NCI-H446 (cell line): Measurements from ENCODE around the gene AOAH.
A peak's percentile ranks its signal among the peaks of the same experiment; 100 is the strongest.
"Not testable (repeated sequence)": the region's sequence is repeated elsewhere in the genome, so short reads cannot be mapped to it uniquely, and the experiment has no call there.

Source experiments
- DNase-seq, 2 experiments: peaks; one replicate each; lab custom pipeline; 2025; lab: John Stamatoyannopoulos, UW

The AOAH gene

DNA sequence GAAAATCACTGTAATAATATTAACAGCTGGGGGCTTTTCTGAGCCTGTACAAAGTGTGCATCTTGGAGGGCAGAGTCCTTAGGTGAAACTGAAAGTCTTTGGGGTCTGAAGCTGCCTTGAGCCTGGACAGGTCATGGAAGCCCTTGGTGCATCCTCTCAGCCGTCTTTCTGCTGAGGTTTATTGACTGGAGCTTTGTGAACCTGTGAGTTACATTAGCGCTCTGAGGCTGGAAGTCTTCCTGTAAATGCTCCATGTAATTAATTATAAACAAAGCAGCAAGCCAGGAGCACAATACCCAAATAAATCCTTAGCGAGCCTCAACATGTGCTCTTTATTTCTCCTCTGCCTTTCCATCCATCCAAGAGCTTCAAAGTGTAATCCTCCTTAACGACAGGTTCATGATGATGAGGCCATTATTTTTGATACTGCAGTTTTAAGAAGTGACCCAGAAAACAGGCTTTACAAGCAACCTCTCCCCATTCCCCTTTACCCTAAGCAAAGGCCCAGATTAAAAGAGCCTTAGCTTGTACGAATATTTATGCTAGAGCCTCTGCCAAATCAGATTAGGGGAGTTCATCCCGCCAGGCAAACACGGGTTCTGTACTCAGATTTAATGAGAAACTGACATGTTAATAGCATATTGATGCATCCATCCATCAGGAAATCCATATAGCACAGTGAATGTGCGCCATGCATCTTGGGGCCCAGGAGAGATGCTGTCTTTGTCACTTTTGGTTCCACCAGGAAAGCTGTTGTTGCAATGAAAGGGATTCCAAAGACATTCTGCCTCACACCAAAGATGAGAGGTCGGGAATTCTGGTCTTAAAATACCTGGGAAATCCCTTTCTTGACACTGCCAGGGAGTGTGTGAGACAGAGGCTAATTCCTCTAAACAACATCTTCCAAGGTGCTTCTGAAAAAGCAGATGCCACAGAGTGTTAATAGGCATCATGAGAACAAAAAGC lies 216.5 kb downstream of the AOAH start:
- no peak for DNase-seq

DNA sequence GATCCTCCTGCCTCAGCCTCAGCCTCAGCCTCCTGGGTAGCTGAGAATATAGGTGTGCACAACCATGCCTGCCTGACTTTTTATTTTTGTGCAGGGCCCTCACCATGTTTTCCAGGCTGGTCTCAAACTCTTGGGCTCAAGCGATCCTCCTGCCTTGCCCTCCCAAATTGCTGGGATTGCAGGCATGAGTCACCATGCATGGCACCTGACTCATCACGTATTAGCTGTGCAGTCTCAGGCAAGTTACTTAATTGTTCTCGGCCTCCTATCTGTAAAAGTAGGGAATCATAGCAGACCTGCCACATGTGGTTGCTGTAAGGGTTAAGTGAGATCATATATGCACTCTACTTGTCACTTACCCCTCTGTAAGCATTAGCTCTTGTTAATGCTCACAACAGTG lies 217.5 kb downstream of the AOAH start:
- DNase-seq: no peak

DNA sequence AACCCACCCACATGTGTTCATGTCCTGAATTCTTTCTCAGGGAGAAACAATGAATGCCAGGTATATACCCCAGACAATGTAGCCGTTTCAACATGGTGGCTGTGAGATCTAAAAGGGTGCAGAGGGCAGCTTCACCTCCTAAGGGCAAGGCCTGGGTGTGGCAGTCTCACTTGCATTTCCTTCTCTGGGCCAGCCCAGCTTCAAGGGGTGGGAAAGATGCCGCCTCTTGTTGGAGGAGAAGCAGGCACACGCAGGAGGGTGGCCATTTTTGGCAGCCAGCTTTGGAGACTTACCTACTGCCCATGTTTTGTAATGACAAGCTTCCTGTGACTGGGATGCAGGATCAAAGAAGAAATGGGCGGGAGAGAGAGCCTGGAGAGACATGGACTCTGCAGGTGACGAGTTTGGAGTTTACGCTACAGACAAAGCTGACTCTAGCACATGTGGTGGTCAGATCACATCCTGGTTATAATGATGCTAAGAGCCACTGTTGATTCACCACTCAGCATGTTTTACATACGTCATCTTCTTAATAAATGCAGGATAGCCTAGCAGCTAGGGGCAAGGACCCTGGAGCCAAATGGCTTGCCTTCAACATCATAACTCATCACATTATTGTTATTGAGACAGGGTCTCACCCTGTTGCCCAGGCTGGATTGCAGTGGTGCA lies 218.0 kb downstream of the AOAH start:
- no peak for DNase-seq

DNA sequence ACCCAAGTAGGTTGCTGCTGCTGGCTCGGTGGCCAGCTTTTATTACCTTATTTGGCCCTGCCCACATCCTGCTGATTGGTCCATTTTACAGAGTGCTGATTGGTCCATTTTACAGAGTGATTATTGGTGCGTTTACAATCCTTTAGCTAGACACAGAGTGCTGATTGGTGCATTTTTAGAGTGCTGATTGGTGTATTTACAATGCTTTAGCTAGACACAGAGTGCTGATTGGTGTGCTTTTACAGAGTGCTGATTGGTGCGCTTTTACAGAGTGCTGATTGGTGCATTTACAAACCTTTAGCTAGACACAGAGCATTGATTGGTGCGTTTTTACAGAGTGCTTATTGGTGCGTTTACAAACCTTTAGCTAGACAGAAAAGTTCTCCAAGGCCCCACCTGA lies 219.7 kb downstream of the AOAH start:
- not testable (repeated sequence) for DNase-seq

DNA sequence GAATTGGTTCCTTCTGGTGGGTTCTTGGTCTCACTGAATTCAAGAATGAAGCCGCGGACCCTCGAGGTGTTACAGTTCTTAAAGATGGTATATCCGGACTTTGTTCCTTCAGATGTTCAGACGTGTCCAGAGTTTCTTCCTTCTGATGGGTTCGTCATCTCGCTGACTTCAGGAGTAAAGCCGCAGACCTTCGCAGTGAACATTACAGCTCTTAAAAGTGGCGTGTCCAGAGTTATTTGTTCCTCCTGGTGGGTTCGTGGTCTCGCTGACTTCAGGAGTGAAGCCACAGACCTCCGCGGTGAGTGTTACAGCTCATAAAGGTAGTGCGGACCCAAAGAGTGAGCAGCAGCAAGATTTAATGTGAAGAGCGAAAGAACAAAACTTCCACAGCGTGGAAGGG lies 220.1 kb downstream of the AOAH start:
- DNase-seq: not testable (repeated sequence)

DNA sequence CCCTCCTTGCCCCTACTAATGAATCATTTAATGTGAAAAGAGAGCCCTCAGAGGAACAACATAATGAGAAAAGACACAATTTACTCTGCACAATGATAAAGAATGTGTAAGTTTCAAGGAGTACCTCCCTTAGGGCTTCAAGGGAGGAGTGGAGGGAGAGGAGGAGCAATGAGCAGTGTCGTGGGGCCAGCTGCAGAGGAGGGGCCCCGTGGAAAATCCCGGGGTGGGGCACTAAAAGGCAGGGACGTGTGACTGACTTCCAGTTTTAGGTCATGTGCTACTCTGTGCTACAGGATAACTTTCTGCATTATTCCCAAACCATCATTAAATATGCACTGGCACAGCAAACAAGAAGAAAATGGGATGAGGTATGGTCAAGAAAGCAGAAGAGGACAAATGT lies 226.5 kb downstream of the AOAH start:
- DNase-seq: no peak

DNA sequence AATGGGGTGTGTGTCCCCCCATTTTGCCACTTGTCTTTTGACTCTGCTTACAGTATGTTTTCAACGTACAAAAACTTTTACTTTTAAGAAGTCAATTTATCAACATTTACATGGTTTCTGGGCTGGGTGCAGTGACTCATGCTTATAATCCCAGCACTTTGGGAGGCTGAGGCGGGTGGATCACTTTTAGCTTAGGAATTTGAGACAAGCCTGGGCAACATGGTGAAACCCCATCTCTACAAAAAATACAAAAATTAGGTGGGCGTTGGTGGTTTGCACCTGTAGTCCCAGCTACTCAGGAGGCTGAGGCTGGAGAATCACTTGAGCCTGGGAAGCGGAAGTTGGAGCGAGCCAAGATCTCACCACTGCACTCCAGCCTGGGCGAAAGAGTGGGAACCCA lies 227.1 kb downstream of the AOAH start:
- DNase-seq: not testable (repeated sequence)

DNA sequence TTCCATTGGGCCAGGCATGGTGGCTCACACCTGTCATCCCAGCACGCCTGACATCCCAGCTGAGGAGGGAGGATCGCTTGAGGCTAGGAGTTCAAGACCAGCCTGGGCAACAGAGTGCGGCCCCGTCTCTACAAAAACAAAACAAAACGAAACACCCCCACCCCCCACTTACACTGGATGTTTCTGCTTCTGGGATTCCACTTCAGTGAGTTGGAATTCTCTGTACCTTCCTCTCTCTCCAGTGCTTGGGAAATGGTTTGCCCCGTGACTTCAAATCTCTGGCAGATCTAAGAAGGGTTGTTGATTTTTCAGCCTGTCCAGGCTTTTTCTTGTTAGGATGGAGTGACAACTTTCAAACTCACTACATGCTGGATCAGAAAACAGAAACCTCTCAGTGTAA lies 227.7 kb downstream of the AOAH start:
- no peak for DNase-seq

DNA sequence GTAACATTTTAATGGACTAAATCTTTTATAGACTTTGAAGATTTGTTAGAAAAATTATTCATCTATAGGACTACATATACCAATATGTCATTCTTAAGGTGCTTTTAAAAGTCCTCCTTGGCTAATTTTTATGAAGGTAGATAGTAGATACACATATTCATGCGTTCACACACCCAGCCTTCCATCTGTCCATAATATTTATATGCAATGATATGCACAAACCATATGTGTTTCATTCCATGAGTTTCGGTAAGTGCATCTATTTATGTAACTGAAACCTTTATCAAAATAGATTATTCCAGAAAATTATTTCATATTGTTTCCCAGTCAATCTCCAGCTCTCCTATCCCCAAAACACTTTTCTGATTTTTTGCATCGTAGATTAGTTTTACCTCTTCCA lies 233.0 kb downstream of the AOAH start:
- no peak for DNase-seq

DNA sequence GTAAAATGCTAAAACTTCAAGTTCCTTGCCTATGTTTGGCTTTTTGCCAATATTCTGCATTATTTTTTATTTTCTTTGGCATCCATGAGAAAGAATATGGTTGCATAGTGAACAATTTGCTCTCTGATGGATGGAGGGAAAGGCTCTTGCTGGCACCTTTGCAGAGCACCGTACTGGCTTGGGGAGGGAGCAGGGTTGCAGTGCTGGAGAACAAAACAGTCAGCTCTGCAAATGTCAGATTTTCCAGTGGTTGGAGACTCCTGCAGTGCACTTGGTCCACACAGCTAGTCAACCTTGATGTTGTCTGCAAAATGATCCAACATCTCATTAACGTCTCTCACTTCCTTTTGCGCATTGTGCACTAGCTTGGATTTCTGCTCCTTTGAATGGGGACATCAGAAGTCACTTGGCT lies 233.9 kb downstream of the AOAH start:
- DNase-seq: peak; percentile 63 to 92

DNA sequence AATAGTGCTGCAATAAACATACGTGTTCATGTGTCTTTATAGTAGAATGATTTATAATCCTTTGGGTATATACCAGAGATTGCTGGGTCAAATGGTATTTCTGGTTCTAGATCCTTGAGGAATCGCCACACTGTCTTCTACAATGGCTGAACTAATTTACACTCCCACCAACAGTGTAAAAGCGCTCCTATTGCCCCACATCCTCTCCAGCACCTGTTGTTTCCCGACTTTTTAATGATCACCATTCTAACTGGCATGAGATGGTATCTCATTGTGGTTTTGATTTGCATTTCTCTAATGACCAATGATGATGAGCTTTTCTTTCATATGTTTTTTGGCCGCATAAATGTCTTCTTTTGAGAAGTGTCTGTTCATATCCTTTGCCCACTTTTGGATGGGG lies 235.6 kb downstream of the AOAH start:
- DNase-seq: not testable (repeated sequence)

DNA sequence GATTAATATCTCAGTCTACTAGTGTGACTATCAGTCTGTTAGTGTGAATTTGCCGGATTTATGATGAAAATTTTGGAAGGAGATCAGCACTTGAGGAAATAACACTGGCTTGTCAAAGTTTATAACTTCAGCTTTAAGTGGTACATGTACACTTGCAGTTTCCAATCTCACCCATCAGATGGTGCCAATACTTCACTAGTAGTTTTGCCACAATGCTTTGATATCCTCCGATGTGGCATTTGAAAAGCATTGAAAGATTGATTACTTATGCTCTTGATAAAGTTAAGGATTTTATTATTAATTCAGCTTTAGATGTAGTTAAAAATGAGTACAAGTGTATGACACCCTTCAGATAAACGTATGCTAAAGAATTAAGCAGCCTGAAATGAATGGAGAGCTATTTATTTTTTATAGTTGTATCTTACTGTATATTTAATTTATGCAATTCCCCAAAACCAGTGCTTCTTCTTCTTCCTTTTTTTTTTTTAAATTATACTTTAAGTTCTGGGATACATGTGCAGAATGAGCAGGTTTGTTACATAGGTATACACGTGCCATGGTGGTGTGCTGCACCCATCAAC lies 236.4 kb downstream of the AOAH start:
- peak; percentile 78 to 82 for DNase-seq

DNA sequence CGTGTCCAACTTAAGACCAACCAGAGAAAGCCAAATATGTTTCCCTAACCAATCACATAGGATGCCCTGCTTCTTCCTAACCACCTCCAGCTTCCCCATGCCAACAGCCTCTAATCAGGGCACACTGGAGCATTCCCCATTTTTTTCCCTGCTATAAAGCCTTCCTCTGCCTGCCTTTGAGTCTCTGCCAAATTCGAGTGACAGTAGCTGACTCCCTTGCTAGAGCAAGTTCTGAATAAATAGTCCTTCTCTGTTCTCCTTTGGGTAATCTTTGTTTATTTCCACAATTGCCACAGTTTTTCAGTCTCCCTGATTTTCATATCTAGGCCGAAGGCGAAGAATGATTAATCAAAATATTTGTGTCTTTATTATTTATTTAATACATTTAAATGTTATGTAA lies 238.0 kb downstream of the AOAH start:
- DNase-seq: peak in 1 of 2 experiments; percentile 10

DNA sequence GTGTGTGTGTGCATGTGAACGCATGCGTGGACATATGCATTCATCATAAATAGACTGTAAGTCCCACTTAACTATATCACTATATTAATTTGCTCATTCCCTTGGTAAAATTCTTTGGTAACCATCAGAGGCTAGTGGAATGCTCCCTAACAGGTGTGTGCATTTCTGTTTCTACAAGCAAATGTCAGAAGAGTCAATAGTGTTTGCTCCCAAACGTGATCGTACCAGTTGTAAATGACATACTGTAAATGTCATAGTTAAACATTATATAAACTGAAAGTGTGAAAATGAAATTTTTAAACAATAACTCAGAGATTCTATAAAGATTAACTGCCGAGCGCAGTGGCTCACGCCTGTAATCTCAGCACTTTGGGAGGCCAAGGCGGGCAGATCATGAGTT lies 240.0 kb downstream of the AOAH start:
- DNase-seq: no peak

DNA sequence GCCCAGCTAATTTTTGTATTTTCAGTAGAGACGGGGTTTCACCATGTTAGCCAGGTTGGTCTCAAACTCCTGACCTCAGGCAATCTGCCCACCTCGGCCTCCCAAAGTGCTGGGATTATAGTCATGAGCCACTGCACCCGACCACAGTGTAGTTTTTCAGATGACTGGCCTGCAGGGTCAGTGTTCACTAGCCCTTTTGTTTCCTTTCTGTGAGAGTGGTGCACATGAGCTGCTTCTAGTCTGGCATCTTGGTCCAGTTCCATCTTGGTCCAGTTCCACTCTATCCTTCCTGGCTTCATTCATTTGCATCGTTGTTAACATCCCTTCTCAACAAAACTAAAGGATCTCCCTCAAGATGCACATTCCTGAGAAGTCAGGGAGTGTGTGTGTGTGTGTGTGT lies 240.4 kb downstream of the AOAH start:
- not testable (repeated sequence) for DNase-seq

DNA sequence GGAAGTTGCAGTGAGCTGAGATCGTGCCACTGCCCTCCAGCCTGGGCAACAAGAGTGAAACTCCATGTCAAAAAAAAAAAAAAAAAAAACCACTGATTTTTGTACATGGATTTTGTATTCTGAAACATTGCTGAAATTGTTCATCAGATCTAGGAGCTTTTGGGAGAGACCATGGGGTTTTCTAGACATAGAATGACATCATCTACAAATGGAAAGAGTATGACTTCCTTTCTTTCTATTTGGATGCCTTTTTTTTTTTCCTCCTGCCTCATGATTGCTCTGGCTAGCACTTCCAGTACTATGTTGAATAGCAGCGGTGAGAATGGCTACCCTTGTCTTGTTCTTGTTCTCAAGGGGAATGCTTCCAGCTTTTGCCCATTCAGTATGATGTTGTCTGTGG lies 245.5 kb downstream of the AOAH start:
- no peak for DNase-seq

DNA sequence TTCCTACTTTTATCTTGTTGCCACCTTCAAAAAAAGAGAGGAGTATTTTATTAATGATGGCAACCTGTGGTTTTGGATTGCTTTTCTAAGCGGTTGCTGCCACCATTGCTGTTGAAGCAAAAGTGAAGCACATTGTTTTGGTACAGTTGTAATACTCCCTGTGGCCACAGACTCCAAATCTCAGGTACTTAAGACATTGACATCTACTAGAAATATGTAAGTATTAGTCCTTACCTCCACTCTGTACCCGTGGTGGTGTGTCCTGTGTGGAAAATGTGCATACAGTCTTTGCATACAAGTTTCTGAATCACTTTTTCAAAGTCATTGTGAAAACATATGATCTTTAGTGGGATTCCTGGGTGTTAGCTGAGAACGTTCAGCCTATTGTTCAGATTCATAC lies 248.9 kb downstream of the AOAH start:
- DNase-seq: no peak

DNA sequence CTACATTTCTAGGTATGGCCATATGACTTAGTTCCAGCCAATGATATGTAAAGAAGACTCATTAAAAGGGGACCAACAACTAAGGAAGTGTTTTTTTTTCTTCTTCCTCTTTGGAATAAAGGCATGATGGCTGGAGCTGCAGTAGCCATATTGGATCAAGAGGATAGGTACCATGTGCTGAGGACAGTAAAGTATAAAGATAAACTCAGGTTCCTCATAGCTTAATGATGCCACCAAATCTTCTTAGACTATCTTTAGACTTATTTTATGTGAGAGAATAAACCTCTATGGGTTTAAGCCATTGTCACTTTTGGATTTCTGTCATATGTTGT lies 249.3 kb downstream of the AOAH start:
- no peak for DNase-seq

DNA sequence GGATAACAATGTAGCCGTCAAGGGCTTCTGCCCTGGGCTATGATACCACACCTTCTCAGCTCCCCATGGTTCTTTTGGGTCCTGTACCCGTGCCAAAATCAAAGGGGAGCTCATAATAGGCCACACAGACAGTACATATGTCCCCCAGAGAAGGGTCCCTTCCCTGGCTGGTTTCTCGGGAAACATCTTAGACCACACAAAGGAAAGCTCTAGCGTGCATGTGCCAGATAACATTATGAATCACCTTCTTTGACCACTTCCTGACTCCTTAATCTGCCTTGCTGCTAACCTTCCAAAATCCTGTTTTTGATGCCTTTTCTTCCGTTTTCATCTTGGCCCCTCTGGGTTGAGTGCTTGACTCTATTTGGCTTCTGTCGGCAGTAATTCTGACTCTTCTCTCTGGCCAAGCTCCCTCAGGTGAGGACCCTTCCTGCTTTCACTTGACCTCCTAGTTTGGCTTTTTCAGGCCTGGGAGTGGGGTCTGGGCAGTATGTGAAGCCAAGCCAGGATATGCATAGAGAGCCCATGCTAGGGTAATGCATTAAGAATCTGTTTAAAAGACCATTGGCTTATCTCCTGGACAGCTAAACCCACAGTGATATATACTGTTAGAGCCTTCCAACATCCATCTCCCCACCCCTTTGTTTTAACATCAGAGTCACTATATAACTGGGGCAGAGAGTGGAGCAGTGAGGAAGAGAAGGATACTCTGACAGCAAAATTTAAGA lies 249.8 kb downstream of the AOAH start:
- no peak for DNase-seq

DNA sequence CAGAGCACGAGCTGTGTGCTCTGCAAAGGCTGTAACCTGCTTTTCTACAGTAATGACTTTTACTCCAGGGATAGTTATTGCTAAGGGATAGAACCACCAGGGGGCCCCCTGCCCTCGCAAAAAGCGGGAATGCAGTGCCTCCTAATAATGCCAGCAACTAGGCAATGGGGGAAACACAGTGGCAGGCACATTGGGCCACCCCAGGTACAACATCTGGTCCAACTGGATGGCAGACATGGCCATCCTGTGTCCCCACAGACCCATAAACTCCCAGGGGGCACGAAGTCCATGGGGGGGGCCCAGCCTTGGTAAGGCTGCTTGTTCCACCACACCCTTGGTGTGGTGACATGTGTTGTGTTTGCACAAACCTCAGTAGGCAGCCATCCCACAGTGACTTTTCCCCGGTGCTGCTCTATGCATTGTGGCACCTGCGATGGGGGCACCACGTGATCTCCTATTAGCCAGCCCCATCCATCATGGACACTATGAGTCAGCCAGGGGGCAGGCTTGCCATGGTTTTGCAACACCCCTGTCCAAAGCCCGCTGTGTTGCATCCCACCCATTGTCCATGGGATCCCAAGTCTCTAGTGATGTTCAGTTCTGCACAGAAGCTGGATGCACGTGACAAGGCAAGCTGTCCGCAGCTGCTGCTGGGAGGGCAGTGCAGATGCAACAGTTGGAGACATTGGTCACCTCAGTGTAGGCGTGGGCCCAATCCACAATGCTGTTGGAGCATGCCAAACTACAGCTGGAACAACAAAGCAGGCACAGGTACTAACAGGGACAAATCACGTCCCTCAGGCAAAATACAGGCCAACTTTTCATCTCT lies 250.6 kb downstream of the AOAH start:
- DNase-seq: peak; percentile 3 to 73

DNA sequence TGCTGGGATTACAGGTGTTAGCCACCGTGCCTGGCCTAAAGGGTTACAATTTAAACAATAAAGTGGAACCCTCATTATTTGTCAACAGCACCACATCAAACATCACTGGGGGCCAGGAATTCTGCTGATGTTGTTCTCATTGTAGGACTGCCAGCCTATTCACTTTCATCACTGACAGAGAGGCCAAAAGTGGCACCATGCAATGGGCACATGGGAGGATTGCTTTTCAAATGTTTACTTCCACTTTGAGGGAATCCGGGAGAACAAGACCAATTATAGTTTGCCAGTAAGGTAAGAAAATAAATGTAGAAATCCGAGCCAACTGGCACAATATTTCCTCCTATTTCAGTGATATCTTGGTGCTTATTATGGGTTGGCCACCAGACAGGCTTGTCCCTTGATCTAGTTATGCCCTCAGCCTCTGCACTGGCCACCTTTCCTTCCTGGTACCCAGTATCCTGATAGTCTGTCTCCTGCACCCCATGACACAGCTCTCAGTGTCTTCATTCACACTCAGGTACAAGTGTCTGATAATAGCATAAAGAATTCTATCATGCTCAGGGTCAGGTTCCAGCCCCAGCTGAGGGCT lies 252.1 kb downstream of the AOAH start:
- DNase-seq: no peak
